ENCODE measurements around the gene TRAF1.
A peak's percentile ranks its signal among the peaks of the same experiment; 100 is the strongest.

The TRAF1 gene

GRCh38 chr9:120889606-120890271 lies 36.9 kb downstream of the TRAF1 start:
- 100% methylated on average over 1 of the region's 1 CpG for WGBS (ENCODE audit: insufficient coverage)
- H3K27me3 ChIP-seq (replicated peaks in 2 of 5; ENCODE audit: control insufficient read depth in 4 of 5, insufficient read depth in 5 of 5, low read length in 4 of 5), result no peaks in the 10 kb centered on the region
- ChIA-PET CTCF (interaction anchor here (0.6 to 2.8 kb wide), 4 partner anchors 13 to 42 kb away, joined by 3 to 13 read pairs (median 4); partner anchors contain the start of gene PHF19), POLR2A (interaction anchor here (0.8 to 1.2 kb wide), 2 partner anchors 12 to 1230 kb away, joined by 3 to 5 read pairs; partner anchors contain the start of gene PHF19)
- no peaks in the 10 kb centered on the region for H3K9me3 ChIP-seq (ENCODE audit: control extremely low read depth in 1 of 5, control insufficient read depth in 4 of 5, insufficient read depth in 2 of 5, low read depth in 1 of 5, low read length in 4 of 5)
- H3K36me3 ChIP-seq (ENCODE audit: control insufficient read depth in 4 of 4, insufficient read depth in 4 of 4, low read length in 3 of 4), result no peaks in the 10 kb centered on the region
- no peak for DNase-seq
- no peak overlapping the region for H3K4me3 ChIP-seq (ENCODE audit: control insufficient read depth in 1 of 7, extremely low read depth in 1 of 7, insufficient read depth in 4 of 7, low read depth in 2 of 7, low read length in 6 of 7)
- peaks cover 13 to 52% (median 44%) of the 10 kb centered on the region in 4 experiments for H3K4me1 ChIP-seq (ENCODE audit: control extremely low read depth in 1 of 4, control insufficient read depth in 4 of 4, insufficient read depth in 4 of 4, low read length in 3 of 4)
- H3K27ac ChIP-seq (ENCODE audit: insufficient read depth in 1 of 2, low read depth in 1 of 2, low read length in 2 of 2, poor library complexity in 1 of 2, severe bottlenecking in 2 of 2), result no peak overlapping the region

- Histone ChIP-seq H3K36me3 (ENCODE audit: control insufficient read depth in 4 of 4, insufficient read depth in 4 of 4, low read length in 3 of 4) (no peaks in the 10 kb centered on the region), H3K27ac (ENCODE audit: insufficient read depth in 1 of 2, low read depth in 1 of 2, low read length in 2 of 2, poor library complexity in 1 of 2, severe bottlenecking in 2 of 2) (no peak overlapping the region), H3K9me3 (ENCODE audit: control extremely low read depth in 1 of 5, control insufficient read depth in 4 of 5, insufficient read depth in 2 of 5, low read depth in 1 of 5, low read length in 4 of 5) (no peaks in the 10 kb centered on the region), H3K4me3 (ENCODE audit: control insufficient read depth in 1 of 7, extremely low read depth in 1 of 7, insufficient read depth in 4 of 7, low read depth in 2 of 7, low read length in 6 of 7) (no peak overlapping the region), H3K4me1 (ENCODE audit: control extremely low read depth in 1 of 4, control insufficient read depth in 4 of 4, insufficient read depth in 4 of 4, low read length in 3 of 4) (peaks cover 13 to 51% (median 43%) of the 10 kb centered on the region in 4 experiments), H3K27me3 (replicated peaks in 2 of 5; ENCODE audit: control insufficient read depth in 4 of 5, insufficient read depth in 5 of 5, low read length in 4 of 5) (no peaks in the 10 kb centered on the region)
- ChIA-PET CTCF (interaction anchor here (0.7 to 2.4 kb wide), 4 partner anchors 10 to 48 kb away, joined by 3 to 12 read pairs (median 4); no protein-coding TSS in a partner anchor), POLR2A (no interaction called here)
- DNase-seq, result no peak
Observed at GRCh38 chr9:120888626-120889025, 38.0 kb downstream of the TRAF1 start.

DNA sequence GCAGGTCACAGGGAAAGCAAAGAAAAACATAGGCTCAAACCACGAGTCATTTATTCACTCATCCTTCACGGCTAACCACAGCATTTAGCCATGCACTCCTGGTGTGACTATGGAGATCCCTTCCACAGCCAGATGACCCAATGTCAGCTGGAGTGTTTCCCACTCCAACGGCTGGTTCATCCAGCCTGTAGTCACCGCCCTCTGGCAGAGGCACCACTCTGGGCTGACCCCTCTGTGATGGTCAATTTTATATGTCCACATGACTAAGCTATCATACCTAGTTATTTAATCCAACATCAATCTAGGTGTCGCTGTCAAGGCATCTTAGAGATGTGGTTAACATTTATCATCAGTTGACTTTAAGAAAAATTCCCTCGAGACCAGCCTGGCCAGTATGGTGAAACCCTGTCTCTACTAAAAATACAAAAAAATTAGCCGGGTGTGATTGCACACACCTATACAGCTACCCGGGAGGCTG lies 40.1 kb downstream of the TRAF1 start:
- H3K36me3 ChIP-seq (ENCODE audit: control insufficient read depth in 4 of 4, insufficient read depth in 4 of 4, low read length in 3 of 4), result no peaks in the 10 kb centered on the region
- peaks cover 7 to 35% (median 28%) of the 10 kb centered on the region in 4 experiments for H3K4me1 ChIP-seq (ENCODE audit: control extremely low read depth in 1 of 4, control insufficient read depth in 4 of 4, insufficient read depth in 4 of 4, low read length in 3 of 4)
- H3K27me3 ChIP-seq (replicated peaks in 2 of 5; ENCODE audit: control insufficient read depth in 4 of 5, insufficient read depth in 5 of 5, low read length in 4 of 5), result no peaks in the 10 kb centered on the region
- DNase-seq, result no peak
- no peaks in the 10 kb centered on the region for H3K9me3 ChIP-seq (ENCODE audit: control extremely low read depth in 1 of 5, control insufficient read depth in 4 of 5, insufficient read depth in 2 of 5, low read depth in 1 of 5, low read length in 4 of 5)
- ChIA-PET POLR2A (no interaction called here), CTCF (interaction anchor here (0.8 to 1.5 kb wide), 10 partner anchors 9 to 175 kb away, joined by 3 to 10 read pairs (median 3); partner anchors contain the start of gene PHF19)
- WGBS (ENCODE audit: insufficient coverage), result 74% methylated on average over 4 of the region's 8 CpGs
- H3K4me3 ChIP-seq (ENCODE audit: control insufficient read depth in 1 of 7, extremely low read depth in 1 of 7, insufficient read depth in 4 of 7, low read depth in 2 of 7, low read length in 6 of 7), result no peak overlapping the region
- no peak overlapping the region for H3K27ac ChIP-seq (ENCODE audit: insufficient read depth in 1 of 2, low read depth in 1 of 2, low read length in 2 of 2, poor library complexity in 1 of 2, severe bottlenecking in 2 of 2)

GRCh38 chr9:120885958-120886357 lies 40.6 kb downstream of the TRAF1 start:
- H3K4me3 ChIP-seq (ENCODE audit: control insufficient read depth in 1 of 7, extremely low read depth in 1 of 7, insufficient read depth in 4 of 7, low read depth in 2 of 7, low read length in 6 of 7), result no peak overlapping the region
- CTCF ChIA-PET, result interaction anchor here (0.8 to 1.5 kb wide), 9 partner anchors 9 to 176 kb away, joined by 3 to 10 read pairs (median 3); partner anchors contain the start of gene PHF19
- peak in 2 of 3 donors; percentile 74 to 78 for DNase-seq
- no peaks in the 10 kb centered on the region for H3K27me3 ChIP-seq (replicated peaks in 2 of 5; ENCODE audit: control insufficient read depth in 4 of 5, insufficient read depth in 5 of 5, low read length in 4 of 5)
- no peak overlapping the region for H3K27ac ChIP-seq (ENCODE audit: insufficient read depth in 1 of 2, low read depth in 1 of 2, low read length in 2 of 2, poor library complexity in 1 of 2, severe bottlenecking in 2 of 2)
- no peaks in the 10 kb centered on the region for H3K36me3 ChIP-seq (ENCODE audit: control insufficient read depth in 4 of 4, insufficient read depth in 4 of 4, low read length in 3 of 4)
- POLR2A ChIA-PET, result no interaction called here
- peaks cover 7 to 29% (median 24%) of the 10 kb centered on the region in 4 experiments for H3K4me1 ChIP-seq (ENCODE audit: control extremely low read depth in 1 of 4, control insufficient read depth in 4 of 4, insufficient read depth in 4 of 4, low read length in 3 of 4)
- 40% methylated on average over 5 of the region's 5 CpGs for WGBS (ENCODE audit: insufficient coverage)
- H3K9me3 ChIP-seq (ENCODE audit: control extremely low read depth in 1 of 5, control insufficient read depth in 4 of 5, insufficient read depth in 2 of 5, low read depth in 1 of 5, low read length in 4 of 5), result no peaks in the 10 kb centered on the region

GRCh38 chr9:120885457-120885856 lies 41.1 kb downstream of the TRAF1 start:
- no peaks in the 10 kb centered on the region for H3K27me3 ChIP-seq (replicated peaks in 2 of 5; ENCODE audit: control insufficient read depth in 4 of 5, insufficient read depth in 5 of 5, low read length in 4 of 5)
- H3K36me3 ChIP-seq (ENCODE audit: control insufficient read depth in 4 of 4, insufficient read depth in 4 of 4, low read length in 3 of 4), result no peaks in the 10 kb centered on the region
- H3K4me3 ChIP-seq (ENCODE audit: control insufficient read depth in 1 of 7, extremely low read depth in 1 of 7, insufficient read depth in 4 of 7, low read depth in 2 of 7, low read length in 6 of 7), result no peak overlapping the region
- DNase-seq, result no peak
- WGBS (ENCODE audit: insufficient coverage), result 71% methylated on average over 2 of the region's 3 CpGs
- H3K4me1 ChIP-seq (ENCODE audit: control extremely low read depth in 1 of 4, control insufficient read depth in 4 of 4, insufficient read depth in 4 of 4, low read length in 3 of 4), result peaks cover 7 to 24% (median 20%) of the 10 kb centered on the region in 4 experiments
- POLR2A ChIA-PET, result no interaction called here
- H3K27ac ChIP-seq (ENCODE audit: insufficient read depth in 1 of 2, low read depth in 1 of 2, low read length in 2 of 2, poor library complexity in 1 of 2, severe bottlenecking in 2 of 2), result no peak overlapping the region
- CTCF ChIA-PET, result interaction anchor here (0.8 to 1.7 kb wide), 8 partner anchors 8 to 63 kb away, joined by 3 to 10 read pairs (median 4); partner anchors contain the start of gene PHF19
- H3K9me3 ChIP-seq (ENCODE audit: control extremely low read depth in 1 of 5, control insufficient read depth in 4 of 5, insufficient read depth in 2 of 5, low read depth in 1 of 5, low read length in 4 of 5), result no peaks in the 10 kb centered on the region

DNA sequence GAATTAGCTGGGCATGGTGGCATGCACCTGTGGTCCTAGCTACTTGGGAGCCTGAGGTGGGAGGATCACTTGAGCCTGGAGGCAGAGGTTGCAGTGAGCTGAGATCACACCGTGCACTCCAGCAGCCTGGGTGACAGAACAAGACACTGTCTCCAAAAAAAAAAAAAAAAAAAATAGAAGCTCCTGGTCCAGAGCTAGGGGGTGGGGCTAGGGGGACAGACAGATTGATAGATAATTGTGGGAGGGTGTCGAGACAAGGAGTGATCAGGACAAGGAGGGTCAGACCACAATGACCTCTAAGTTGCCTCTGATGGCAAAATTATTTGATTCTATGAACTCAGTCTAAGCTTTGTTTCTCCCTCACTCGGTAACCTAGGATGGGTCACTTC lies 43.0 kb downstream of the TRAF1 start:
- Histone ChIP-seq H3K27ac (ENCODE audit: insufficient read depth in 1 of 2, low read depth in 1 of 2, low read length in 2 of 2, poor library complexity in 1 of 2, severe bottlenecking in 2 of 2) (no peak overlapping the region), H3K9me3 (ENCODE audit: control extremely low read depth in 1 of 5, control insufficient read depth in 4 of 5, insufficient read depth in 2 of 5, low read depth in 1 of 5, low read length in 4 of 5) (no peaks in the 10 kb centered on the region), H3K36me3 (ENCODE audit: control insufficient read depth in 4 of 4, insufficient read depth in 4 of 4, low read length in 3 of 4) (no peaks in the 10 kb centered on the region), H3K27me3 (replicated peaks in 2 of 5; ENCODE audit: control insufficient read depth in 4 of 5, insufficient read depth in 5 of 5, low read length in 4 of 5) (no peaks in the 10 kb centered on the region), H3K4me3 (ENCODE audit: control insufficient read depth in 1 of 7, extremely low read depth in 1 of 7, insufficient read depth in 4 of 7, low read depth in 2 of 7, low read length in 6 of 7) (no peak overlapping the region), H3K4me1 (ENCODE audit: control extremely low read depth in 1 of 4, control insufficient read depth in 4 of 4, insufficient read depth in 4 of 4, low read length in 3 of 4) (peaks cover 0 to 28% (median 19%) of the 10 kb centered on the region in 4 experiments)
- ChIA-PET CTCF (interaction anchor here (0.7 to 2.2 kb wide), 6 partner anchors 10 to 97 kb away, joined by 3 to 7 read pairs (median 4); no protein-coding TSS in a partner anchor), POLR2A (interaction anchor here (1.6 kb wide), 1 partner anchor 9 kb away, joined by 8 read pairs; no protein-coding TSS in a partner anchor)
- 95% methylated on average over 2 of the region's 3 CpGs for WGBS (ENCODE audit: insufficient coverage)
- no peak for DNase-seq
